Caco-2 (cell line): ENCODE measurements around the gene FAM83F. TPM values are rescaled to one million over a fixed set of nuclear protein-coding genes. Genes with fewer than 3 reads are reported as not detected.

ENCODE experiments used
- BruUV-seq: library from RNA; stranded (reverse); fragments of 400-500 nt; replicated peaks from 2 replicates; lab custom pipeline; 2021; lab: Mats Ljungman, UMichigan
- CTCF ChIA-PET: fragments of 300-600 bp; sonication (Branson Sonifier 250); formaldehyde crosslinking; loops from one replicate; lab custom pipeline; 2022; ENCODE audit warnings: antibody characterized with exemption; lab: Charles Lee
- POLR2A ChIA-PET: fragments of 300-600 bp; sonication (Branson Sonifier 250); formaldehyde crosslinking; loops from one replicate; lab custom pipeline; 2022; ENCODE audit warnings: antibody characterized with exemption; lab: Charles Lee
- DNase-seq, 2 experiments: peaks; one replicate each; pipeline versions ENCODE4 v3.0.0 to v3.0.0-alpha.2; 2020 to 2022
- H3K27me3 ChIP-seq: replicated peaks from 2 replicates; pipeline ENCODE4 v1.6.0; 2011; ENCODE audit warnings: low read length; ENCODE audit not compliant: control insufficient read depth, insufficient read depth
- H3K36me3 ChIP-seq: 2 replicates; pipeline ENCODE4 v1.5.1; 2011; ENCODE audit warnings: low read length; ENCODE audit not compliant: control insufficient read depth, insufficient read depth
- H3K4me1 ChIP-seq: fragments of 250-450 bp; sonication (Bioruptor Pico); 2 replicates; pipeline ENCODE4 v1.5.1; 2020; ENCODE audit warnings: mild to moderate bottlenecking
- H3K4me3 ChIP-seq: 2 replicates; pipeline ENCODE4 v1.5.1; 2011; ENCODE audit warnings: low read depth, mild to moderate bottlenecking, control low read depth, low read length
- H3K9me3 ChIP-seq: fragments of 250-450 bp; sonication (Bioruptor Pico); 2 replicates; pipeline ENCODE4 v1.5.1; 2020; ENCODE audit warnings: mild to moderate bottlenecking, moderate library complexity
- H3K27ac Mint-ChIP-seq: one replicate; pipeline ENCODE4 v1.8.0; 2022; ENCODE audit warnings: mixed read lengths; ENCODE audit not compliant: unreplicated experiment
- H3K27me3 Mint-ChIP-seq: one replicate; pipeline ENCODE4 v1.8.0; 2022; ENCODE audit warnings: mixed read lengths; ENCODE audit not compliant: insufficient read depth, unreplicated experiment
- H3K36me3 Mint-ChIP-seq: one replicate; pipeline ENCODE4 v1.8.0; 2022; ENCODE audit warnings: mild to moderate bottlenecking, mixed read lengths; ENCODE audit not compliant: insufficient read depth, unreplicated experiment
- H3K4me1 Mint-ChIP-seq: one replicate; pipeline ENCODE4 v1.8.0; 2022; ENCODE audit warnings: low read depth, mixed read lengths; ENCODE audit not compliant: unreplicated experiment
- H3K4me3 Mint-ChIP-seq: one replicate; pipeline ENCODE4 v1.8.0; 2022; ENCODE audit warnings: mild to moderate bottlenecking, moderate library complexity, mixed read lengths; ENCODE audit not compliant: unreplicated experiment
- H3K9me3 Mint-ChIP-seq: one replicate; pipeline ENCODE4 v1.8.0; 2022; ENCODE audit warnings: mixed read lengths; ENCODE audit not compliant: unreplicated experiment
- intact Hi-C: fragments of 100-400 bp; cut with micrococcal nuclease; formaldehyde crosslinking; loops from one replicate; pipeline ENCODE4 v1.10.0; 2022; ENCODE audit not compliant: unreplicated experiment
- total RNA-seq: library from RNA; stranded (reverse); gene quantifications from 2 replicates; pipeline ENCODE4 v1.2.3, GENCODE V29; 2022
- TF ChIP-seq, protein P1 (sequence below), 2 experiments: fragments of 200-600 bp in 1 of 2; IDR thresholded peaks; 1 replicate in 1 of 2; 2 replicates in 1 of 2; pipeline versions ENCODE4 v1.5.1 to v1.8.0; 2011 to 2022; ENCODE audit warnings: antibody characterized with exemption in 1 of 2, control low read depth in 1 of 2, inconsistent platforms in 1 of 2, low read depth in 1 of 2, low read length in 1 of 2, mild to moderate bottlenecking in 1 of 2, moderate library complexity in 1 of 2; ENCODE audit not compliant: insufficient read depth in 1 of 2, severe bottlenecking in 1 of 2, unreplicated experiment in 1 of 2

FAM83F gene
- total RNA-seq, 1 experiment from 2014 or later: 20.0 TPM

GRCh38 chr22:40026641-40027040, 31.9 kb downstream of the FAM83F start:
- no peak overlapping the region for H3K27ac Mint-ChIP-seq
- H3K4me3 ChIP-seq: no peak overlapping the region
- POLR2A ChIA-PET: no interaction called here
- no peak for DNase-seq
- CTCF ChIA-PET: no interaction called here
- TF ChIP-seq, protein P1, sequence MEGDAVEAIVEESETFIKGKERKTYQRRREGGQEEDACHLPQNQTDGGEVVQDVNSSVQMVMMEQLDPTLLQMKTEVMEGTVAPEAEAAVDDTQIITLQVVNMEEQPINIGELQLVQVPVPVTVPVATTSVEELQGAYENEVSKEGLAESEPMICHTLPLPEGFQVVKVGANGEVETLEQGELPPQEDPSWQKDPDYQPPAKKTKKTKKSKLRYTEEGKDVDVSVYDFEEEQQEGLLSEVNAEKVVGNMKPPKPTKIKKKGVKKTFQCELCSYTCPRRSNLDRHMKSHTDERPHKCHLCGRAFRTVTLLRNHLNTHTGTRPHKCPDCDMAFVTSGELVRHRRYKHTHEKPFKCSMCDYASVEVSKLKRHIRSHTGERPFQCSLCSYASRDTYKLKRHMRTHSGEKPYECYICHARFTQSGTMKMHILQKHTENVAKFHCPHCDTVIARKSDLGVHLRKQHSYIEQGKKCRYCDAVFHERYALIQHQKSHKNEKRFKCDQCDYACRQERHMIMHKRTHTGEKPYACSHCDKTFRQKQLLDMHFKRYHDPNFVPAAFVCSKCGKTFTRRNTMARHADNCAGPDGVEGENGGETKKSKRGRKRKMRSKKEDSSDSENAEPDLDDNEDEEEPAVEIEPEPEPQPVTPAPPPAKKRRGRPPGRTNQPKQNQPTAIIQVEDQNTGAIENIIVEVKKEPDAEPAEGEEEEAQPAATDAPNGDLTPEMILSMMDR (IDR thresholded peaks at IDR 0.05; ENCODE audit: insufficient read depth in 1 of 2, low read depth in 1 of 2, low read length in 1 of 2, severe bottlenecking in 1 of 2, unreplicated experiment in 1 of 2): no peak
- H3K9me3 Mint-ChIP-seq: no peaks in the 10 kb centered on the region
- no peaks in the 10 kb centered on the region for H3K27me3 Mint-ChIP-seq
- H3K9me3 ChIP-seq: no peaks in the 10 kb centered on the region
- H3K4me3 Mint-ChIP-seq: no peak overlapping the region
- no peaks in the 10 kb centered on the region for H3K4me1 Mint-ChIP-seq
- peaks cover 5% of the 10 kb centered on the region for H3K36me3 Mint-ChIP-seq
- no TSS peak for BruUV-seq
- H3K36me3 ChIP-seq: no peaks in the 10 kb centered on the region; the same call in 1 of the 2 replicates
- H3K4me1 ChIP-seq: no peaks in the 10 kb centered on the region
- intact Hi-C loops: no loop called here
- no peaks in the 10 kb centered on the region for H3K27me3 ChIP-seq

GRCh38 chr22:40027191-40028097, 32.7 kb downstream of the FAM83F start:
- ChIA-PET CTCF (no interaction called here), POLR2A (no interaction called here)
- no TSS peak for BruUV-seq
- Histone ChIP-seq H3K9me3 (no peaks in the 10 kb centered on the region), H3K4me1 (no peaks in the 10 kb centered on the region), H3K4me3 (no peak overlapping the region), H3K27me3 (no peaks in the 10 kb centered on the region), H3K36me3 (no peaks in the 10 kb centered on the region; the same call in 1 of the 2 replicates)
- Mint-ChIP-seq H3K36me3 (peaks cover 5% of the 10 kb centered on the region), H3K9me3 (no peaks in the 10 kb centered on the region), H3K4me3 (no peak overlapping the region), H3K27ac (no peak overlapping the region), H3K4me1 (no peaks in the 10 kb centered on the region), H3K27me3 (no peaks in the 10 kb centered on the region)
- TF ChIP-seq, protein P1 (IDR thresholded peaks at IDR 0.05; ENCODE audit: insufficient read depth in 1 of 2, low read depth in 1 of 2, low read length in 1 of 2, severe bottlenecking in 1 of 2, unreplicated experiment in 1 of 2): no peak
- intact Hi-C loops: no loop called here
- no peak for DNase-seq

- H3K4me3 ChIP-seq: no peak overlapping the region
- Mint-ChIP-seq H3K27ac (no peak overlapping the region), H3K36me3 (peaks cover 5% of the 10 kb centered on the region), H3K4me3 (no peak overlapping the region), H3K4me1 (no peaks in the 10 kb centered on the region), H3K27me3 (no peaks in the 10 kb centered on the region), H3K9me3 (no peaks in the 10 kb centered on the region)
- H3K9me3 ChIP-seq: no peaks in the 10 kb centered on the region
- no TSS peak for BruUV-seq
- intact Hi-C loops: no loop called here
- H3K4me1 ChIP-seq: no peaks in the 10 kb centered on the region
- DNase-seq: no peak
- H3K27me3 ChIP-seq: no peaks in the 10 kb centered on the region
- ChIA-PET CTCF (no interaction called here), POLR2A (no interaction called here)
- TF ChIP-seq, protein P1 (IDR thresholded peaks at IDR 0.05; ENCODE audit: insufficient read depth in 1 of 2, low read depth in 1 of 2, low read length in 1 of 2, severe bottlenecking in 1 of 2, unreplicated experiment in 1 of 2): no peak
- H3K36me3 ChIP-seq: no peaks in the 10 kb centered on the region; the same call in 1 of the 2 replicates
Measured at GRCh38 chr22:40028098-40028425, 33.3 kb downstream of the FAM83F start.
